Measurements from ENCODE around the gene PIP5K1B. TPM values are rescaled to one million over a fixed set of nuclear protein-coding genes. Genes with fewer than 3 reads are reported as not detected.

Gene PIP5K1B
- total and polyA plus RNA-seq, 4 donors: 0.09 to 30.9 (median 0.29) TPM

DNA sequence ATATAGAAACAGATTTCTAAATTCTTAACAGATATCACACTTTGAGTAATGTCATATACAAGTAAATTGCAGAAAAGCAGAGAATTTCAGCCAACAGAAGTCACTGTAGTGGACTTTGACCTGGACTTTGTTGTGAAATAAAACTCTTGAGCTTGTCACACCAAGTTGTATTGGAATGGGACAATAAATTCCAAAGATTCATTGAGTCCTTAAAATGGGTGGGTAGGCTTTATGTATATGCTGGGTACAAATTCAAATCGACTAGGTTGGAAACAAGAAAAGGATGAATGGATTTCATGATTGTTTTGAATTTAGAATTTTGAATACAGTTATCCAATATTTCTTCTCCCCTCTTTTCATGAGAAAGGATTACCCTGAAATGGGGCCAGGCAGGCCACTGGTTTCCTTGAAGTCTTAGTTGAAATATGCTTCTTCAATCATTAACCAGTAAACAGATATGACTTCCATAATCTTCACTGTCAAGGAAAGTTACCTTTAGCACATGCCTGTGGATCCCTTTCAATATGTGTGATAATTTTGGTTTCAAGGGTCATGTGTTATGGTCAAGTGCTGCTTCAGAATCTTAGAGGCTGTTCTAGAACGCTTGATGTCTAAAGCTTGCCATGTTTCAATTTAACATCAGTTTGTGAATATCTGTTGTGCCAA, 25.7 kb downstream of the PIP5K1B start:
- DNase-seq (ENCODE audit: low spot score): no peak
- H3K4me1 ChIP-seq (ENCODE audit: control insufficient read depth in 4 of 4, insufficient read depth in 4 of 4, low read length in 3 of 4): no peaks in the 10 kb centered on the region
- no peaks in the 10 kb centered on the region for H3K36me3 ChIP-seq (ENCODE audit: control insufficient read depth in 4 of 4, insufficient read depth in 3 of 4, low read depth in 1 of 4, low read length in 3 of 4)
- WGBS: 82% methylated on average over 2 of the region's 2 CpGs
- no peak overlapping the region for H3K4me3 ChIP-seq (ENCODE audit: low read depth in 1 of 3, low read length in 3 of 3)
- TF ChIP-seq HNF4A (conservative IDR thresholded peaks at IDR 0.05): peak; percentile 67 to 79
- TF ChIP-seq, protein P1, sequence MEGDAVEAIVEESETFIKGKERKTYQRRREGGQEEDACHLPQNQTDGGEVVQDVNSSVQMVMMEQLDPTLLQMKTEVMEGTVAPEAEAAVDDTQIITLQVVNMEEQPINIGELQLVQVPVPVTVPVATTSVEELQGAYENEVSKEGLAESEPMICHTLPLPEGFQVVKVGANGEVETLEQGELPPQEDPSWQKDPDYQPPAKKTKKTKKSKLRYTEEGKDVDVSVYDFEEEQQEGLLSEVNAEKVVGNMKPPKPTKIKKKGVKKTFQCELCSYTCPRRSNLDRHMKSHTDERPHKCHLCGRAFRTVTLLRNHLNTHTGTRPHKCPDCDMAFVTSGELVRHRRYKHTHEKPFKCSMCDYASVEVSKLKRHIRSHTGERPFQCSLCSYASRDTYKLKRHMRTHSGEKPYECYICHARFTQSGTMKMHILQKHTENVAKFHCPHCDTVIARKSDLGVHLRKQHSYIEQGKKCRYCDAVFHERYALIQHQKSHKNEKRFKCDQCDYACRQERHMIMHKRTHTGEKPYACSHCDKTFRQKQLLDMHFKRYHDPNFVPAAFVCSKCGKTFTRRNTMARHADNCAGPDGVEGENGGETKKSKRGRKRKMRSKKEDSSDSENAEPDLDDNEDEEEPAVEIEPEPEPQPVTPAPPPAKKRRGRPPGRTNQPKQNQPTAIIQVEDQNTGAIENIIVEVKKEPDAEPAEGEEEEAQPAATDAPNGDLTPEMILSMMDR (IDR thresholded peaks at IDR 0.05; ENCODE audit: low read depth, low read length, missing input control): no peak
- TF ChIP-seq HNF4G (IDR thresholded peaks at IDR 0.05): peak; percentile 31
- TF ChIP-seq EGR1 (IDR thresholded peaks at IDR 0.05; ENCODE audit: low read depth in 2 of 2): no peak
- H3K9ac ChIP-seq (ENCODE audit: low read depth in 1 of 2, low read length in 2 of 2): no peak overlapping the region
- H3K27me3 ChIP-seq (ENCODE audit: control insufficient read depth in 4 of 4, insufficient read depth in 4 of 4, low read length in 3 of 4): peaks cover 0 to 8% (median 0%) of the 10 kb centered on the region in 4 donors
- H3K9me3 ChIP-seq (ENCODE audit: control insufficient read depth in 4 of 4, low read length in 3 of 4): no peaks in the 10 kb centered on the region
- no peak overlapping the region for H3K27ac ChIP-seq (ENCODE audit: low read depth in 1 of 2, low read length in 2 of 2)

DNA sequence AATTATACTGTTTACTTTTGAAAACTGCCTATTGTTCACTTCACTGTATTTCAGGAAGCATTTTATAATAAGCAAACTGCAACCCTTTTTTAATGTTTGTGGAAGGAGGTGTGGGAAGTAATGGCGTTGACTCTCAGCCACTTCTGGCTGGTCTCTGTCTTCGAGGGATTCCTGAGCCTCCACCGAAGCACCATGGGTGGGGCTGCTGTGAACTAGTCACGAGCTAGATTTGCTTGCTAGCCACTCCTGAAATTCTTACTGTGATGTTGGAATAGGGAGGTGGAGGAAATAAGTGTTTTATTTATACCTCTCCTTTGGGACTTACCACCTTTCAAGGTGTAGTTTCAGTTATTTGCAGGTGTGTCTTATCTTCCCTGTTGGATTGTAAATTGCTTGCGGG, 26.8 kb downstream of the PIP5K1B start:
- H3K27me3 ChIP-seq (ENCODE audit: control insufficient read depth in 4 of 4, insufficient read depth in 4 of 4, low read length in 3 of 4): peaks cover 0 to 8% (median 0%) of the 10 kb centered on the region in 4 donors
- no peaks in the 10 kb centered on the region for H3K4me1 ChIP-seq (ENCODE audit: control insufficient read depth in 4 of 4, insufficient read depth in 4 of 4, low read length in 3 of 4)
- no peak overlapping the region for H3K9ac ChIP-seq (ENCODE audit: low read depth in 1 of 2, low read length in 2 of 2)
- H3K36me3 ChIP-seq (ENCODE audit: control insufficient read depth in 4 of 4, insufficient read depth in 3 of 4, low read depth in 1 of 4, low read length in 3 of 4): no peaks in the 10 kb centered on the region
- no peak overlapping the region for H3K27ac ChIP-seq (ENCODE audit: low read depth in 1 of 2, low read length in 2 of 2)
- no peak for DNase-seq (ENCODE audit: low spot score)
- 43% methylated on average over 5 of the region's 5 CpGs for WGBS
- TF ChIP-seq SP1 (IDR thresholded peaks at IDR 0.05) (no peak), HNF4G (IDR thresholded peaks at IDR 0.05) (no peak), FOXA2 (IDR thresholded peaks at IDR 0.05) (no peak), JUND (IDR thresholded peaks at IDR 0.05) (no peak), RXRA (IDR thresholded peaks at IDR 0.05) (no peak), EGR1 (IDR thresholded peaks at IDR 0.05; ENCODE audit: low read depth in 2 of 2) (no peak), YY1 (IDR thresholded peaks at IDR 0.05) (no peak), HNF4A (conservative IDR thresholded peaks at IDR 0.05) (no peak), TAF1 (conservative IDR thresholded peaks at IDR 0.05) (no peak), RAD21 (IDR thresholded peaks at IDR 0.05) (no peak), GABPA (IDR thresholded peaks at IDR 0.05 in 1 of 2, conservative IDR thresholded peaks at IDR 0.05 in 1 of 2) (no peak), FOXA1 (IDR thresholded peaks at IDR 0.05) (no peak), NR2F2 (IDR thresholded peaks at IDR 0.05) (no peak)
- TF ChIP-seq, protein P2, sequence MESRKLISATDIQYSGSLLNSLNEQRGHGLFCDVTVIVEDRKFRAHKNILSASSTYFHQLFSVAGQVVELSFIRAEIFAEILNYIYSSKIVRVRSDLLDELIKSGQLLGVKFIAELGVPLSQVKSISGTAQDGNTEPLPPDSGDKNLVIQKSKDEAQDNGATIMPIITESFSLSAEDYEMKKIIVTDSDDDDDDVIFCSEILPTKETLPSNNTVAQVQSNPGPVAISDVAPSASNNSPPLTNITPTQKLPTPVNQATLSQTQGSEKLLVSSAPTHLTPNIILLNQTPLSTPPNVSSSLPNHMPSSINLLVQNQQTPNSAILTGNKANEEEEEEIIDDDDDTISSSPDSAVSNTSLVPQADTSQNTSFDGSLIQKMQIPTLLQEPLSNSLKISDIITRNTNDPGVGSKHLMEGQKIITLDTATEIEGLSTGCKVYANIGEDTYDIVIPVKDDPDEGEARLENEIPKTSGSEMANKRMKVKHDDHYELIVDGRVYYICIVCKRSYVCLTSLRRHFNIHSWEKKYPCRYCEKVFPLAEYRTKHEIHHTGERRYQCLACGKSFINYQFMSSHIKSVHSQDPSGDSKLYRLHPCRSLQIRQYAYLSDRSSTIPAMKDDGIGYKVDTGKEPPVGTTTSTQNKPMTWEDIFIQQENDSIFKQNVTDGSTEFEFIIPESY (IDR thresholded peaks at IDR 0.05): no peak
- TF ChIP-seq, protein P1 (IDR thresholded peaks at IDR 0.05; ENCODE audit: low read depth, low read length, missing input control): no peak
- TF ChIP-seq, protein P3, sequence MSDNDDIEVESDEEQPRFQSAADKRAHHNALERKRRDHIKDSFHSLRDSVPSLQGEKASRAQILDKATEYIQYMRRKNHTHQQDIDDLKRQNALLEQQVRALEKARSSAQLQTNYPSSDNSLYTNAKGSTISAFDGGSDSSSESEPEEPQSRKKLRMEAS (IDR thresholded peaks at IDR 0.05): no peak
- TF ChIP-seq, protein P4, sequence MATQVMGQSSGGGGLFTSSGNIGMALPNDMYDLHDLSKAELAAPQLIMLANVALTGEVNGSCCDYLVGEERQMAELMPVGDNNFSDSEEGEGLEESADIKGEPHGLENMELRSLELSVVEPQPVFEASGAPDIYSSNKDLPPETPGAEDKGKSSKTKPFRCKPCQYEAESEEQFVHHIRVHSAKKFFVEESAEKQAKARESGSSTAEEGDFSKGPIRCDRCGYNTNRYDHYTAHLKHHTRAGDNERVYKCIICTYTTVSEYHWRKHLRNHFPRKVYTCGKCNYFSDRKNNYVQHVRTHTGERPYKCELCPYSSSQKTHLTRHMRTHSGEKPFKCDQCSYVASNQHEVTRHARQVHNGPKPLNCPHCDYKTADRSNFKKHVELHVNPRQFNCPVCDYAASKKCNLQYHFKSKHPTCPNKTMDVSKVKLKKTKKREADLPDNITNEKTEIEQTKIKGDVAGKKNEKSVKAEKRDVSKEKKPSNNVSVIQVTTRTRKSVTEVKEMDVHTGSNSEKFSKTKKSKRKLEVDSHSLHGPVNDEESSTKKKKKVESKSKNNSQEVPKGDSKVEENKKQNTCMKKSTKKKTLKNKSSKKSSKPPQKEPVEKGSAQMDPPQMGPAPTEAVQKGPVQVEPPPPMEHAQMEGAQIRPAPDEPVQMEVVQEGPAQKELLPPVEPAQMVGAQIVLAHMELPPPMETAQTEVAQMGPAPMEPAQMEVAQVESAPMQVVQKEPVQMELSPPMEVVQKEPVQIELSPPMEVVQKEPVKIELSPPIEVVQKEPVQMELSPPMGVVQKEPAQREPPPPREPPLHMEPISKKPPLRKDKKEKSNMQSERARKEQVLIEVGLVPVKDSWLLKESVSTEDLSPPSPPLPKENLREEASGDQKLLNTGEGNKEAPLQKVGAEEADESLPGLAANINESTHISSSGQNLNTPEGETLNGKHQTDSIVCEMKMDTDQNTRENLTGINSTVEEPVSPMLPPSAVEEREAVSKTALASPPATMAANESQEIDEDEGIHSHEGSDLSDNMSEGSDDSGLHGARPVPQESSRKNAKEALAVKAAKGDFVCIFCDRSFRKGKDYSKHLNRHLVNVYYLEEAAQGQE (IDR thresholded peaks at IDR 0.05): no peak
- TF ChIP-seq, protein P5, sequence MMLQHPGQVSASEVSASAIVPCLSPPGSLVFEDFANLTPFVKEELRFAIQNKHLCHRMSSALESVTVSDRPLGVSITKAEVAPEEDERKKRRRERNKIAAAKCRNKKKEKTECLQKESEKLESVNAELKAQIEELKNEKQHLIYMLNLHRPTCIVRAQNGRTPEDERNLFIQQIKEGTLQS (IDR thresholded peaks at IDR 0.05): no peak
- H3K4me3 ChIP-seq (ENCODE audit: low read depth in 1 of 3, low read length in 3 of 3): no peak overlapping the region
- H3K9me3 ChIP-seq (ENCODE audit: control insufficient read depth in 4 of 4, low read length in 3 of 4): no peaks in the 10 kb centered on the region
